Motor neuron (in vitro differentiated cells): ENCODE data around the gene PPP1R16B. TPM values are rescaled to one million over a fixed set of nuclear protein-coding genes. Genes with fewer than 3 reads are reported as not detected.
A peak's percentile ranks its signal among the peaks of the same experiment; 100 is the strongest.
"Not testable (repeated sequence)": the region's sequence is repeated elsewhere in the genome, so short reads cannot be mapped to it uniquely, and the experiment has no call there.

Source experiments
- ATAC-seq, 8 experiments: fragments of 200-7000 bp; cut with Tn5 transposase; replicated peaks in 6 of 8; 2 replicates each; pipeline ENCODE4 v1.8.0; 2021; ENCODE audit warnings: mild to moderate bottlenecking in 8 of 8, moderate library complexity in 8 of 8
- H3K27ac ChIP-seq, 2 donors: fragments of 250-450 bp; sonication (Bioruptor Pico); 2 replicates each; pipeline ENCODE4 v1.9.0; 2021; ENCODE audit warnings: antibody characterized with exemption in 2 of 2, mild to moderate bottlenecking in 2 of 2, moderate library complexity in 1 of 2
- H3K4me1 ChIP-seq, 2 donors: fragments of 250-450 bp; sonication (Bioruptor Pico); replicated peaks in 1 of 2; 2 replicates each; pipeline ENCODE4 v1.6.1; 2021; ENCODE audit warnings: antibody characterized with exemption in 2 of 2, mild to moderate bottlenecking in 2 of 2, moderate library complexity in 1 of 2
- H3K4me3 ChIP-seq, 5 donors: fragments of 250-450 bp; sonication (Bioruptor Pico); 2 replicates each; pipeline ENCODE4 v1.9.0; 2021; ENCODE audit warnings: antibody characterized with exemption in 5 of 5, mild to moderate bottlenecking in 5 of 5, moderate library complexity in 4 of 5
- WGBS, 10 experiments: fragments of 450-650 bp; shearing (Covaris generic); methylation state at CpG; one replicate each; pipeline ENCODE4 v1.0.0; 2022; 5-methylcytosine and 5-hydroxymethylcytosine counted together
- in situ Hi-C, 9 experiments: fragments of 400-800 bp; cut with MboI; loops; one replicate each; pipeline ENCODE4 v1.15.0; 2021; ENCODE audit warnings: low sequenced_read_pairs in 9 of 9, low pct_unique_long_range_greater_than_20kb in 2 of 9; ENCODE audit not compliant: unreplicated experiment in 9 of 9
- total RNA-seq, 8 experiments: library from RNA; unstranded; fragments of 300-600 nt; gene quantifications; 2 replicates each; pipeline versions ENCODE4 v1.2.3 to v1.2.4, GENCODE V29; 2022

PPP1R16B gene
- total RNA-seq, 8 experiments from 2014 or later = 0.14 to 3.7 (median 2.6) TPM

DNA sequence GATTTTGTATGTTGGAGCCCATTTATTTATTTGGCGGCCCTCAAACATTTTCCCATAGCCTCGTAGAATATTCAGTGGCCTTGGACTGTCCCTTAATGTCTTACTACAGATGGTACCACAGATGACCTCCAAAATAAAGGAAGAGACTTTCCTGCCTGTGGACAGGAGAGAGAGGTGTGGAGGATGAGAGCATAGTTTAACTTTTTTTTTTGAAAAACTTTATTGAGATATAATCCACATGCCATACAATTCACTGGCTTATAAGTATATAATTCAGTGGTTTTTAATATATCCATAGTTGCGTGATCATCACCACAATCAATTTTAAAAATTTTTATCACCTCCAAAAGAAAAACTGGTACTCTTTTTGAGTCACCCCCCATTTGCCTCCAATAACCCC is 4.6 kb upstream of the PPP1R16B start:
- in situ Hi-C loops = no loop called here
- no peak for ATAC-seq
- peaks cover 9 to 15% of the 10 kb centered on the region in 2 donors for H3K4me1 ChIP-seq
- no peak overlapping the region for H3K4me3 ChIP-seq
- WGBS, 10 experiments = 47 to 100% (median 93%) methylated on average over 1 to 3 of the region's 3 CpGs; no CpG with 5 or more reads in 1 of the 10 experiments
- H3K27ac ChIP-seq = no peak overlapping the region

DNA sequence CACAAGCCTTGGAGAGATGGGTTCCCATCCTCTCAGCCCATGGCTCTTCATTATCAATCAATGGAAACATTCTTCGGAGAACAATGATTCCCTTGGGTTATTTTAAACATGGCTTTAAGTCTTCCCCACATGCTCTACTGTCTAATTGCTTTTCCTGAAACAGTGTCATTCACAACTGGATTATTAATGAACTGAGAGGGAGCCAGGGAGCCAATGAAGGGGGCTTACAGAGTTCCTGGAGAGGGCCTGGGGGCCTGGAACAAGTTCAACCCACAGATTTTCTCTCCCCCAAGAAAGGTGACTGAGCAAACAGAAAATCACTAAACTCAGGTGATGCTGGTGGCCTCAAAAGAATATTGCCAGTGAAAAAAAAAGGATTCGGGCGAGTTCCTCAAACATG is 1.3 kb upstream of the PPP1R16B start:
- H3K4me1 ChIP-seq = peaks cover 20 to 30% of the 10 kb centered on the region in 2 donors
- H3K27ac ChIP-seq = no peak overlapping the region
- WGBS, 10 experiments = 30 to 100% (median 73%) methylated on average over 1 to 3 of the region's 3 CpGs; no CpG with 5 or more reads in 3 of the 10 experiments
- in situ Hi-C loops = no loop called here
- no peak overlapping the region for H3K4me3 ChIP-seq
- no peak for ATAC-seq

DNA sequence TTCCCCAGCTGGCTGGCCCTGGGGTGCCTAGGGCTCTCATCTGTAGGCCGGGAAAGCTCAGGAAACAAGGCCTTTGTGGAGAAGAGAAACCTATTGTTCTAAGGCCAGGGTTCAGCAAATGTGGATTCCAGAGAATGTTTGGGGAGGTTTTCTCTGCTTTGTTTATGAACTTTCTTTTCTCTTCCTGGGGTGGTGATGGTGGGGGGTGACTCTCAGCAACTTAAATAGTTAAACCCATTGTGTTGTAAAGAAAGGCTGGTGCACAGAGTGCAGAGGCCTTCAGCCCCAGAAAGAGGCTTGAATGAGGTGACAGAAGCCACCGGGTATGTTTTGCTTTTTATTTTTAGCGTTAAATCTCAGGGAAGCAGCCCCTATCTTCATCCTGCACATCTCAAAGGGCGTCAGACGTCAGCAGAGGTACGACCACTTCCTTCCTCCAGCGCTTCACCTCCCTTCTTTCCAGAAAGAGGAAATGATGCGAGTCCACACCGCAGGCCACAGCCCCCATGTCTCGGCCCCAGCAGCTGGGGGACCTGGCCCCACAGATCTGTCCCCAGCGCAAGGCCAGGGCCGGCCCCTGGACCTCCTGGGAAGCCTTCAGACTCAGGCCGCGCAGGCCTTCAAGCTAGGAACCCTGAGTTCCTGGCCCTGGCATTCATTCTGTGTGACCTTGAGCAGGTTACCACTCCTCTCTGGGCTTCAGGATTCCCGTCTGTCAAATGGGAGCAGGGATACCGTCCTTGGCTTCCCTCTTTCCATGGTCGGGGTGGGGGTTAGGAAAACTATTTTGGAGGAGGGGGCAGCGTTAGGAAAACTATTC is 605 bp upstream of the PPP1R16B start:
- no peak overlapping the region for H3K27ac ChIP-seq
- H3K4me1 ChIP-seq = peaks cover 24 to 34% of the 10 kb centered on the region in 2 donors
- no peak for ATAC-seq
- 14 to 80% (median 25%) methylated on average over 2 to 7 of the region's 18 CpGs; no CpG with 5 or more reads in 5 of the 10 experiments for WGBS, 10 experiments
- H3K4me3 ChIP-seq = peak overlapping the region; percentile 47 to 58 (median 51)
- in situ Hi-C loops = no loop called here

DNA sequence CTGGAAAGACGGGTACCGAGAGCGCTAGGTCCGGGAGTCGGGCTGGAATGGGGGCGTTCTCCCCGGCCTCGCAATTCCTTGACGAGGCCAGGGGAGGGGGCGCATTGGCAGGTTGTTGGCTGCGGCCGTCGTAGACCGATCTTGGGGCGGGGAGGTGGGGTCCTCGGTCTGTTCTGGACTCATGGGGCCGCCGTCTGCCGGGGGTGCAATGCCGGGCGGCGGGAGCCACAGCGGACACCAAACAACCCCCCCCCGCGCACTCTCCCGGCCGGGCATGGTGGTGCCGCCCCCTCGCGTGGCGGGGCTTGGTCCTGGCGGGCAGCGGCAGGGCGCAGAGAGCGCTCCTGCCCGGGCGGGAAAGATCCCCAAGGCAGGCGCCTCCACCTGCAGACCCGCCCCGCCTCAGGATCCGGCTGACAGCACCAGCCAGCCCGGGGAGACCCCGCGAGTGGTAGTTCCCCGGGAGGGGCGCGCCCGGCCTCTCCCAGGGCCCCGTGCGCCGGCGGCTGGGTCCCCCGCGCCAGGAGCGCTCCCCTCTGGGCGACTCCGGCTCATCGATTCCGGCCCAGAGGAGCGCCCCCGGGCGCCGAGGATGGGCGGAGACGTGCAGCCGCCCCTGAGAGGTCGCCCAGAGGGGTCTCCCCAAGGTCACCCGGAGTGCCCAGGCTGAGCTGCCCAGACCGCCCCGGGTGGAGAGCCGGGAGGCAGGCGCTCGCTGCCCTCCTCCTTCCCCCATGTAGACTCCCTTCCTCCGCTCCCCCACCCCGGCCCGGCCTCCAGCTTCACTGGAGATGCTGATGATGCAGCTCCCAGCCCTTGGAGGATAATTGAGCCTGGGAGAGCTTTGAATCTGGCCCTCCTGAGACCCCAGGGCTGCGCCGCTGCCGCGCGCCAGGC is 709 bp downstream of the PPP1R16B start:
- Histone ChIP-seq H3K4me1 (peaks cover 24 to 34% of the 10 kb centered on the region in 2 donors), H3K27ac (peak overlapping the region in 1 of 2 donors; percentile 47), H3K4me3 (peak overlapping the region; percentile 47 to 58 (median 51))
- WGBS, 10 experiments = no CpG with 5 or more reads among the region's 81 CpGs
- ATAC-seq = peak; percentile 48 to 69 (median 55)
- in situ Hi-C loops = no loop called here

DNA sequence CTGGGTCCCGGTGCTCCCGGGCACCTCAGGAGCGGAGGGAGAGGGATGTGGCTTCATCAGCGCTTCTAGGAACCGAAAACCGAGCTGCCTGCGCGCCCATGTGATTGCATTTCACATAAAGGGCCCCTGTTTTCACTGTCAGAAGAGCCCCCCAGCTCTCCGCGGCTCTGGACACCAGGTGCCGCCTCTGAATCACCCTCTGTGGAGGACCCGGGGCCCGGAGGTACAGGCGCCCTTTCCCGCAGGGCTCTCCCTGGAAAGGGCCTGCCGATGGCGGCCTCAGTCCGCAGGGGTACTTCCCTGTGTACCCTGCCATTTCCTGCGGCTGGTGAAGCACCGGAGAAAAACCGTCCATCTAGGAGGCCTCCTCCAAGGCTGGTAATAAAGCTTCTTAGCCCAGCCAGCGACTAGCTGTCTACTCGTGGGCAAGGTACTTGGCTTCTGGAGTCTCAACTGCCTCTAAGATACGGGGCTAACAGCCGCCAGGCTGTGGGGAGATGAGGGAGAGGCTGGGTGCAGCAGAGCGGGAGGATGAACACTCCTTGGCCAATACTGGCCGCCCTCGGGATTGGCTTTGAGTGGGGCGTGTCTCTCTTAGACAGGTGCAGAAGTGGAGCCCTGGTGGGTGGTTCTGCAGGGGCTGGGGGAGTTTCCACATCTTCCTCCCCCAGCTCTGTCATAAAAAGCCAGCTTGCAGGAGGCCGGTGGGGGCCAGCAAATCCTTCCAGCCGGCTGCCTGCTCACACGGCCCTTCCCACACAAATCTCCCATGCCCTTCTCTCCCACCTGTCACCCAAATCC is 1.6 kb downstream of the PPP1R16B start:
- WGBS, 10 experiments = 10 to 25% (median 18%) methylated on average over 1 to 15 of the region's 32 CpGs; no CpG with 5 or more reads in 6 of the 10 experiments
- Histone ChIP-seq H3K27ac (peak overlapping the region in 1 of 2 donors; percentile 21), H3K4me1 (peaks cover 24 to 37% of the 10 kb centered on the region in 2 donors), H3K4me3 (peak overlapping the region; percentile 47 to 58 (median 51))
- in situ Hi-C loops = no loop called here
- peak in 5 of 8 experiments; percentile 3 to 25 (median 10) for ATAC-seq

DNA sequence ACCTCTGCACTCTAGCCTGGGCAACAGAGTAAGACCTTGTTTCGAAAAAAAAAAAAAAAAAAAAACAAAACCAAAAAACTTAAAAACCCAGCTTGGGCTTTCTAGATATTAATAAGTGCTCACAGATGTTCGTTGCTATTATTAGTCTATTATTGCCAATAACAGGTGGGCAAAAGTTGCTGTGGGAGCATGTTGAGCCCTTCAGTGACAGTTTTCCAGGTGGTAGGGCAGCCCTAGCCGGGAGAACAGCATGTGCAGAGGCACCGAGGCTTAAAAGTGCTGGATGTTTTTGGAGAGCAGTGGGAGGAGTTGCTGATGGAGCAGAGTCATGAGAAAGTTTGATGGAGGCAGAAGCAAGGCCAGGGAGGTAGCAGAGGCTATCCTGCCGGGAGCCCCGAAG is 4.4 kb downstream of the PPP1R16B start:
- H3K4me1 ChIP-seq = peaks cover 23 to 26% of the 10 kb centered on the region in 2 donors
- 11 to 100% (median 63%) methylated on average over 1 to 4 of the region's 6 CpGs; no CpG with 5 or more reads in 2 of the 10 experiments for WGBS, 10 experiments
- no peak overlapping the region for H3K27ac ChIP-seq
- ATAC-seq = no peak
- no peak overlapping the region for H3K4me3 ChIP-seq
- in situ Hi-C loops = no loop called here

DNA sequence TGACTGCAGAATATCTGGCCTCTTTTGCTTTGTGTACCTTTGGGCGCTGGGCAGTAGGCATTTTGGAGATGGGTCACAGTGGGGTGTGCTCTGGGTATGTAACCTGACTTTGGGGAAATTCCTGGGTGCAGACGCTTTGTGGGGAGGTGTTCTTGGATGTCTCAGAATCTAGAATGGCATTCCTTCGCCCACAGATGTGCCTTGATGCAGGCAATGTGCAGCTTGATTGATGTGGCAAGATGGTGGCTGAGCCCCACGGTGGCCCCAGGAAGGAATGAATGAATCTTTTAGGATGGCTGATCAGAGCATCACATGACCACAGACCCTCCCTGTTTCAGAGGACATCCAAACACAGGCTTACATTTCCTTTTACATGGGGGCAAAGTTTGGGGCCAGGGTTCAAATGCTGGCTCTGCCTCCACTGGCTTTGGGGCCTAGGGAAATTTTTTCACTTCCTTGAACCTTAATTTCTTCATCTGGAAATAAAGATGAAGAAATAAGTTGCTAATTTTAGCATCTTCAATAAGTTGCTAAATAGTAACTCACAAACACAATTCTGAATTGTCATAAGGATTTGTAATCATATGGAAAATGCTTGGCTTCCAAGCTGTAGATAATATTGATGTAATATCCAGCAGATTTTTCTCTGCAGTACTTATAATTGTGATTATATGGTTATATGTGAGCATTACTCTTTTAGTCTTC is 5.6 kb downstream of the PPP1R16B start:
- H3K4me3 ChIP-seq = no peak overlapping the region
- no peak overlapping the region for H3K27ac ChIP-seq
- no peak for ATAC-seq
- in situ Hi-C loops = no loop called here
- 40 to 83% (median 67%) methylated on average over 1 to 3 of the region's 4 CpGs; no CpG with 5 or more reads in 5 of the 10 experiments for WGBS, 10 experiments
- peaks cover 19 to 22% of the 10 kb centered on the region in 2 donors for H3K4me1 ChIP-seq

DNA sequence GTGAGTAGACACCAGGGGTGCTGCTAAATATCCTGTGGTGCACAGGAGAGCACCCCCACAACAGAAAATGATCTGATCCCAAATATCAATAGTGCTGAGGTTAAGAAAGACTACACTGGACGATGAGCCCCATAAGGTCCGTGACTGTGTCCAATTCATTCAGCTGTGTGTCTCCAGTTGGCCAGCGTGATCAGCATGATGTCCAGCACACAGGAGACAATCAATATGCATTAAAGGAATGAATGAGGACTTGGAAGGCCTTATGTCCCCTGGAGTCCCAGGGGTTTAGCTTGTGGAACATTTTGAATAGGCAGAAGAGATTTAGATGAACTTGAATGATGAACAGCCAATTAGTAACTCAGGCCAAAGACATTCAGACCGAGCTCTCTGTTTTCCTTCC is 6.3 kb downstream of the PPP1R16B start:
- Histone ChIP-seq H3K4me3 (no peak overlapping the region), H3K27ac (no peak overlapping the region), H3K4me1 (peaks cover 19 to 22% of the 10 kb centered on the region in 2 donors)
- no peak for ATAC-seq
- WGBS, 10 experiments = 43 to 100% (median 80%) methylated on average over 1 to 4 of the region's 4 CpGs; no CpG with 5 or more reads in 3 of the 10 experiments
- in situ Hi-C loops = no loop called here

DNA sequence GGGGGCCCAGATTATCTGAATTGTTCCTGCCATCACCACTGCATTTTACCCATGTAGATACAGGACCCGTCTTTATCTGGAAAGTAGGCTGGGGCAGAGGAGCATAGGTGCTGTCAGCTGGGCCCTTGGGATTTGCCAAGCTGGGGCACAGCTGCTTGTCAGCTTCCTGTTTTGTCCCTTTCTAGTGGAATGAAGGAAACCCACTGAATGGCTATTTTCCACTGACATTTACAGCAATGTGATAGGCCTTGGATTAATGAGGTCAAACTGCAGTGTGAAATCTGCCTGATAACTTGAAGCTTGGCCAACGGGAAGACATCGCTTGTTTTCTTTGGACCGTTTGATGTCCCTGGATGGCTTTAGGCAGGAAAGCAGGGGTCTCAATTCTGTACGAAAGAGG is 6.7 kb downstream of the PPP1R16B start:
- no peak overlapping the region for H3K4me3 ChIP-seq
- H3K4me1 ChIP-seq = peaks cover 16 to 19% of the 10 kb centered on the region in 2 donors
- H3K27ac ChIP-seq = no peak overlapping the region
- WGBS, 10 experiments = 3 to 100% (median 78%) methylated on average over 2 to 4 of the region's 5 CpGs; no CpG with 5 or more reads in 3 of the 10 experiments
- ATAC-seq = no peak
- in situ Hi-C loops = no loop called here

DNA sequence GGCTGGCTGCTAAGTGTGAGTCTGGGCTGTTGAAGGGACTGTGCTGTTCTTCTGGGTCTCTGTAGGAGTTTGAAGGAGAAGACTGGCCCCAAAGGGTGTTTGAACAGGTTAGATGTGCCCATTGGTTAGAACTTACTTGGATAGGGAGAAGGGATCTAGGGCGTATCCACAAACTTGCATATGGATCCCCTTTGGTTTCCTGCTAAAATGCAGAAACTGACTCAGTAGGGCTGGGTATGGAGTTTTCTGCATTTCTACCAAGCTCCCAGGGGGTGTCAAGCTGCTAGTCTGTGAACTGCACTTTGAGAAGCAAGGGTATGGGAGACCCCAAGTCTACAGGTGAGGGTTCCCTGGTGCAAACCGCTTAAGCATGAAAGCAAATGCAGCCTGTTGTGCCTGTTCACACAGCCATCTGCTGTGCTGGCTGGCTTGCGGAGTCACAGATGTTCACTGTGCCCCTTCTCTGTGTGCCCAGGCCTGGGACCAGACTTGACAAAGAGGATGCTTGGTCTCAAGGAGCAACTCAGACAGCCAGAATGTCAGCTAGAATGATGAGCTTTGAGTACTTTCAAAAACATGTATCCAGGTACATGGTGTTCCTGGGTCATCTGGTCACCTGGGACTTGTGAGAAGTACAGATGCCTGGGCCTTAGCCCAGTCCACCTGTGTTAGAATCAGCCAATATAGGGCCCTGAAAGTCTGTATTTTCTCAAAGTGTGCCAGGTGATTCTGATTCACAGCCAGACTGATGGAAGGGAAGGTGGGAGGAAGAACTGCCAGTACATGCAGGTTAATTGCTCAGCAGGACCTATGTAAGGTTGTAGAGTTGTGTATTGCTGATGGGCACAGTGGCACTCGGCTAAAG is 7.4 kb downstream of the PPP1R16B start:
- H3K4me1 ChIP-seq = peaks cover 12 to 15% of the 10 kb centered on the region in 2 donors
- in situ Hi-C loops = no loop called here
- WGBS, 10 experiments = 0 to 100% (median 80%) methylated on average over 1 to 3 of the region's 4 CpGs; no CpG with 5 or more reads in 5 of the 10 experiments
- ATAC-seq = peak in 3 of 8 experiments; percentile 67 to 93 (median 83)
- H3K27ac ChIP-seq = no peak overlapping the region
- H3K4me3 ChIP-seq = no peak overlapping the region

DNA sequence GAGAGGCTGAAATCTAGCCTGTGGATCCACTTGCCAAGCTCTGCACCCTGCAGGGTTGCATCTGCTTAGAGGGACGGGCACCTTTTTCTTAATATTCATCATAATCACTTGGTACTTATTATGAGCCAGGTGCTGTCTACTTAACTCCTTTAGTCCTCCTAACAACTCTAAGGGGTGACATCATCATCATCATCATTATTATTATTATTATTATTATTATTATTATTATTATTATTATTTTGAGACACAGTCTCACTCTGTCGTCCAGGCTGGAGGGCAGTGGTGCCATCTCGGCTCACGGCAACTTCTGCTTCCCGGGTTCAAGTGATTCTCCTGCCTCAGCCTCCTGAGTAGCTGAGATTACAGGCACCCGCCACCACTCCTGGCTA is 8.1 kb downstream of the PPP1R16B start:
- H3K4me1 ChIP-seq = peaks cover 12 to 13% of the 10 kb centered on the region in 2 donors
- H3K4me3 ChIP-seq, in situ Hi-C loops, H3K27ac ChIP-seq, ATAC-seq: not testable (repeated sequence)
- WGBS, 10 experiments = 33 to 100% (median 91%) methylated on average over 1 to 5 of the region's 6 CpGs; no CpG with 5 or more reads in 4 of the 10 experiments
